Upper lobe of left lung (tissue), 4 donors: ENCODE measurements around the gene ARMC8.

Experiments
- CTCF ChIP-seq, 6 experiments: fragments of 450-650 bp in 4 of 6; fragments of 200-600 bp in 2 of 6; sonication (generic) in 2 of 6; IDR thresholded peaks; one replicate each; pipeline ENCODE4 v1.5.1; 2016 to 2019; ENCODE audit warnings: antibody characterized with exemption in 6 of 6
- EP300 ChIP-seq, 4 donors: sonication (generic); formaldehyde crosslinking; IDR thresholded peaks; one replicate each; pipeline ENCODE4 v1.5.1; 2017; ENCODE audit warnings: antibody characterized with exemption in 4 of 4, control low read depth in 2 of 4
- POLR2A ChIP-seq, 4 donors: fragments of 450-650 bp; IDR thresholded peaks; one replicate each; pipeline ENCODE4 v1.5.1; 2016 to 2017; ENCODE audit warnings: antibody characterized with exemption in 4 of 4, mild to moderate bottlenecking in 2 of 4
- POLR2AphosphoS5 ChIP-seq, 2 donors: sonication (generic); formaldehyde crosslinking; IDR thresholded peaks; one replicate each; pipeline ENCODE4 v1.5.1; 2017; ENCODE audit warnings: antibody characterized with exemption in 2 of 2

GRCh38 chr3:138234401-138235179 lies 47.5 kb downstream of the ARMC8 start:
- no peak for TF ChIP-seq CTCF (IDR thresholded peaks at IDR 0.05)
- TF ChIP-seq POLR2A (IDR thresholded peaks at IDR 0.05) = no peak
- TF ChIP-seq POLR2AphosphoS5 (IDR thresholded peaks at IDR 0.05) = no peak
- TF ChIP-seq EP300 (IDR thresholded peaks at IDR 0.05) = no peak
